ENCODE data around the gene CMIP. TPM values are rescaled to one million over a fixed set of nuclear protein-coding genes. Genes with fewer than 3 reads are reported as not detected.

The CMIP gene
- total RNA-seq, 2 donors from 2014 or later: 7.7 to 19.2 TPM

DNA sequence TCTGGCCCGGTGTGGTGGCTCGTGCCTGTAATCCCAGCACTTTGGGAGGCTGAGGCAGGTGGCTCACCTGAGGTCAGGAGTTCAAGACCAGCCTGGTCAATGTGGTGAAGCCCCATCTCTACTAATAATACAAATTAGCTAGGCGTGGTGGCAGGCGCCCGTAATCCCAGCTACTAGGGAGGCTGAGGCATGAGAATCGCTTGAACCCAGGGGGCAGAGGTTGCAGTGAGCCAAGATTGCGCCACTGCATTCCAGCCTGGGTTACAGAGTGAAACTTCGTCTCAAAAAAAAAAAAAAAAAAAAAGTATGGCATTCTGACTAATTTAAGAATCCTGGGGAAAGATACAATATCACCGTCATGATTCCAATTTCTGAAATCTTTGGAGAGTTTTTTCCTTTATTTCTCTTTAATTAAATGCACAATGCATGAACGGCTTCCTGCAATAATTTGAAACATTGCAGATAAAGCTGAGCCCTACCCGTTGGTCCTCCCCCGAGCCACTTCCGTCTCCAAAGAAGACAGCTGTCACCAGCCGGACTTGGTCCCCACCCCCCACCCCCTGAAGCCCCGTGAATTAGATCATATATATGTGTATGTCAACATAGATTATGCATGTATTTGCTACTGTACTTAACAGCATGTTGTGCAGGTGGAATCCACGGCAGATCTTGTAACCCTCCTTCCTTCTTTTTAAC, 191.8 kb downstream of the CMIP start:
- Histone ChIP-seq H3K9me3 (no peaks in the 10 kb centered on the region), H3K36me3 (no peaks in the 10 kb centered on the region), H3K27me3 (no peaks in the 10 kb centered on the region), H3K27ac (no peak overlapping the region), H3K4me1 (peaks cover 0 to 10% of the 10 kb centered on the region in 2 donors), H3K4me3 (no peak overlapping the region)
- DNase-seq (ENCODE audit: low spot score): no peak
- TF ChIP-seq, protein P1, sequence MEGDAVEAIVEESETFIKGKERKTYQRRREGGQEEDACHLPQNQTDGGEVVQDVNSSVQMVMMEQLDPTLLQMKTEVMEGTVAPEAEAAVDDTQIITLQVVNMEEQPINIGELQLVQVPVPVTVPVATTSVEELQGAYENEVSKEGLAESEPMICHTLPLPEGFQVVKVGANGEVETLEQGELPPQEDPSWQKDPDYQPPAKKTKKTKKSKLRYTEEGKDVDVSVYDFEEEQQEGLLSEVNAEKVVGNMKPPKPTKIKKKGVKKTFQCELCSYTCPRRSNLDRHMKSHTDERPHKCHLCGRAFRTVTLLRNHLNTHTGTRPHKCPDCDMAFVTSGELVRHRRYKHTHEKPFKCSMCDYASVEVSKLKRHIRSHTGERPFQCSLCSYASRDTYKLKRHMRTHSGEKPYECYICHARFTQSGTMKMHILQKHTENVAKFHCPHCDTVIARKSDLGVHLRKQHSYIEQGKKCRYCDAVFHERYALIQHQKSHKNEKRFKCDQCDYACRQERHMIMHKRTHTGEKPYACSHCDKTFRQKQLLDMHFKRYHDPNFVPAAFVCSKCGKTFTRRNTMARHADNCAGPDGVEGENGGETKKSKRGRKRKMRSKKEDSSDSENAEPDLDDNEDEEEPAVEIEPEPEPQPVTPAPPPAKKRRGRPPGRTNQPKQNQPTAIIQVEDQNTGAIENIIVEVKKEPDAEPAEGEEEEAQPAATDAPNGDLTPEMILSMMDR (IDR thresholded peaks at IDR 0.05): no peak

DNA sequence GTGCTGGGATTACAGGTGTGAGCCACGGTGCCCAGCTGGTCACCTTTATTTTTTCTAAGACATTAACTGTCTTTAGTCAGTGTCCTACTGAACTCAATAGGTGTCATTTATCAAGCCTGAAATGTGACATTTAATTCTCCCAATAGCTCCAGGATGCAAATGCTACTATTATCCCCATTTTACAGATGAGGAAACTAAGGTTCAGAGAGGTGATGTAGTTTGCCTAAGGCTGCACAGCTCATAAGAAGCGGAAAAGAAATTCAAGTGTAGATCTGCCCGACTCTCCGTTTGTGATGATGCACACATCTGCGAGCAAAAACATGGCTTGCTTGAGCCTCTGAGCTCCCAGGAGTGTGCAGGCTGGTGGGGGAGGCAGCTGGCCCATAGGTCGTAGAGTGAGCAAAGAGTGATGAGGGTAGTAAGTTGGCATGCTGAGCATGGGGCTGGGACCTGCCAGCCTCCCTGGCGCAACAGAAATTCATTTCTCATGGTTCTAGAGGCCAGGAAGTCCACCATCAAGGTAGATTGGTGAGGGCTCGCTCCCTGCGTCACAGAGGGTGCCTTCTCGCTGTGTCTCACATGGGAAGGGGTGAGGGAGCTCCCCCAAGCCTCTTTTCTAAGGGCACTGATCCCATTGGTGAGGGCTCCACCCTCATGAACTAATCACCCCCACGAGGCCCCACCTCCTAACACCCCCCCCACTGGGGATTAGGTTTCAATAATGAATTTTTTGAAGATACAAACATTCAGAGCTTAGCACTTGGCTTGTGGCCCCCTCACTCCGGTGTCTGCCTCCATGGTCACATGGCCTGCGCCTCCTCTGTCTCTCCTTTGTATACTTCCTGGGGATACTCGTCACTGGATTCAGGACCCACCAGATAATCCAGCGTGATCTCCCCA, 193.0 kb downstream of the CMIP start:
- Histone ChIP-seq H3K4me3 (no peak overlapping the region), H3K9me3 (no peaks in the 10 kb centered on the region), H3K4me1 (peaks cover 0 to 10% of the 10 kb centered on the region in 2 donors), H3K27me3 (no peaks in the 10 kb centered on the region), H3K36me3 (no peaks in the 10 kb centered on the region), H3K27ac (no peak overlapping the region)
- TF ChIP-seq, protein P1 (IDR thresholded peaks at IDR 0.05): no peak
- DNase-seq (ENCODE audit: low spot score): no peak

DNA sequence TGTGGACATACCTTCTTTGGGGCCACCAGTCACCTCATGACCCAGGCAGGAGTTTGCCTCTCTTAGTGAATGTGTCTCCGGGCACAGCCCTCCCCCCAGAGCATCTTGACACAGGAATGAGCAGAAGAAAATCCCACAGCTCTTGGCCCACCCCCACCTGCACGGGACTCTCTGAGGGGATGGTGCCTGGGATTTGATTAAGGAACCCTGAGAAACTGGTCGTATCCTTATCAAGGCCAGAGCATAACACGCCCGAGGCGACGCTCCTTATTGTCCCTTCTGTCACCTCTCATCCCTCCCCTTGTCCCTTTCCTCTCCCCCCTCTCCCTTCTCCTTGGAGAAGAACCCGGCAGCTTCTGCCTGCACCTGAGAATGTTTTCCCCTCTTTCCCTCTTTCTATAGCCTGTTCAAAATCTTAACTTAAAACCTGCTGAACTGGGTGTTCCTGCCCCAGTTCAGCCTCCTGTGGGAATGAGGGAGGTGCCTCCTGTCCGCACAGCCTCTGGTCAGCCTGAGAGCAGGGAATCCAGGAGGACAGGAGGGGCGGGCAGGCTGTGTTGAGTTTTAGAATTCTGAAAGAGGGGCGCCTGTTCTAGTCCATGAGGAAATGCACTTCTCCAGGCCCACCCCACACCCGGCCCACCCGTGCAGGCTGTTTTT, 193.8 kb downstream of the CMIP start:
- Histone ChIP-seq H3K27me3 (no peaks in the 10 kb centered on the region), H3K27ac (no peak overlapping the region), H3K36me3 (no peaks in the 10 kb centered on the region), H3K4me3 (no peak overlapping the region), H3K9me3 (no peaks in the 10 kb centered on the region), H3K4me1 (peaks cover 0 to 10% of the 10 kb centered on the region in 2 donors)
- no peak for DNase-seq (ENCODE audit: low spot score)
- TF ChIP-seq, protein P1 (IDR thresholded peaks at IDR 0.05): no peak

DNA sequence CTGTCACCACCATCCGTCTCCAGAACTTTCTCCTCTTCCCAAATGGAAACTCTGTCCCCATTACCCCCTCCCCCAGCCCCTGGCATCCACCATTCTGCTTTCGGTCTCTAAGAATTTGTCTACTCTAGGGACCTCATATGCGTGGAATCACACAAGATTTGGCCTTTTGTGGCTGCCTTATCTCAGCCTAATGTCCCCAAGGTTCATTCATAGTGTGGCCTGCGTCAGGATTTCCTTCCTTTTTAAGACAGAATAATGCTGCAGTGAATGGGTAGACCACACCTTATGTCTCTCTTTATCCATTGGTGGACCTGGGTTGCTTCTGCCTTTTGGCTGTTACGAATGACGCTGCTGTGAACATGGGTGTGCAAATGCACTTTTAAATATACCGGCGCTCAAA, 194.7 kb downstream of the CMIP start:
- no peak overlapping the region for H3K27ac ChIP-seq
- no peak overlapping the region for H3K4me3 ChIP-seq
- DNase-seq (ENCODE audit: low spot score): no peak
- TF ChIP-seq, protein P1 (IDR thresholded peaks at IDR 0.05): no peak
- H3K36me3 ChIP-seq: no peaks in the 10 kb centered on the region
- H3K9me3 ChIP-seq: no peaks in the 10 kb centered on the region
- no peaks in the 10 kb centered on the region for H3K27me3 ChIP-seq
- H3K4me1 ChIP-seq: peaks cover 0 to 10% of the 10 kb centered on the region in 2 donors

DNA sequence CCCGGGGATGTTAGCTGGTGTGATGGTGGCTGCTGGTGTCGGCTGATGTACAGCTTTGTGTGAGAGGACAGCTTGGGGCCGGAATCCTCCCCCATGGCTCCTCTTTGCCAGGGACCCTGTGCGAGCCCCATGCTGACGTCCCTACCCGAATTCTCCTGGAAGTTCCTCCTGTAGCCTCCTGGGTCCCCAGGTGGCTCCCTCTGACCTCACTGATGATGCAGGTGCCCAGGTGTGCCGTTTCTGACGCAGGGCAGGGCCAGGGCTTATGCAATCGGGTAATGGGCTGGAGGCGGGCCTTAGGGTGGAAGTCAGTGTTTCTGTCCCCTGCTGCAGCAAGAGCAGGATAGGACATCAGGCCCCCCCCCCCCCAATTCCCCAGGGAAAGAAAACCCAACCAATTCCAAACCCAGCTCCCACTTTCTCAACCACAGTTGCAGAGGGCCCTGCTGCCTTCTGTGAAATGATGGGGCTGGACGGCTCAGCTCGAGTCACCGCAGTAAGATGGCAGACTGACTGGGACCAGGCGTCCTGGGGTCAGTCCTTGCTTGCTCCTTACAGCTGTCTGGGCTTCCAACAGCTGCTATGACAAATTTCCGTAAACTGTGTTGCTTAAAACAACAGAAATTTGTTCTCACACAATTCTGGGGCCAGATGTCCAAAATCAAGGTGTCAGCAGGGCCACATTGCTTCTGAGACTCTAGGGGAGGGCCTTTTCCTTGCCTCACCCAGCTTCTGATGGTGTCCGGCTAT, 195.5 kb downstream of the CMIP start:
- Histone ChIP-seq H3K27ac (no peak overlapping the region), H3K27me3 (no peaks in the 10 kb centered on the region), H3K36me3 (no peaks in the 10 kb centered on the region), H3K9me3 (no peaks in the 10 kb centered on the region), H3K4me3 (no peak overlapping the region), H3K4me1 (peaks cover 0 to 13% of the 10 kb centered on the region in 2 donors)
- DNase-seq (ENCODE audit: low spot score): no peak
- TF ChIP-seq, protein P1 (IDR thresholded peaks at IDR 0.05): no peak

All from right atrium auricular region (tissue), 2 donors.